Sigmoid colon (tissue), 7 donors: ENCODE data around the gene MRTFB. TPM values are rescaled to one million over a fixed set of nuclear protein-coding genes. Genes with fewer than 3 reads are reported as not detected.

Experiments used
- DNase-seq: peaks from one replicate; pipeline ENCODE4 v3.0.0-alpha.2; 2019
- H3K27ac ChIP-seq, 4 donors: fragments of 200-600 bp; sonication (generic); one replicate each; pipeline ENCODE4 v1.5.1; 2016 to 2019; ENCODE audit warnings: mild to moderate bottlenecking in 1 of 4
- H3K27me3 ChIP-seq, 3 donors: fragments of 200-600 bp; sonication (generic); one replicate each; pipeline ENCODE4 v1.5.1; 2019; ENCODE audit warnings: mild to moderate bottlenecking in 1 of 3
- H3K36me3 ChIP-seq, 4 donors: fragments of 200-600 bp; sonication (generic); one replicate each; pipeline ENCODE4 v1.5.1; 2016 to 2019
- H3K4me1 ChIP-seq, 4 donors: fragments of 200-600 bp; sonication (generic); one replicate each; pipeline ENCODE4 v1.5.1; 2017 to 2019
- H3K4me3 ChIP-seq, 4 donors: fragments of 200-600 bp; sonication (generic); one replicate each; pipeline ENCODE4 v1.5.1; 2017 to 2019; ENCODE audit warnings: mild to moderate bottlenecking in 2 of 4, moderate library complexity in 1 of 4
- H3K9me3 ChIP-seq, 4 donors: fragments of 200-600 bp in 3 of 4; sonication (generic) in 3 of 4; one replicate each; pipeline versions ENCODE4 v1.5.1 to v1.6.1; 2013 to 2019
- EP300 ChIP-seq, 4 donors: sonication (generic); formaldehyde crosslinking; IDR thresholded peaks; one replicate each; pipeline ENCODE4 v1.6.1; 2017; ENCODE audit warnings: antibody characterized with exemption in 4 of 4
- POLR2A ChIP-seq, 2 donors: fragments of 450-650 bp; IDR thresholded peaks; one replicate each; pipeline ENCODE4 v1.6.1; 2016; ENCODE audit warnings: antibody characterized with exemption in 2 of 2, mild to moderate bottlenecking in 2 of 2, moderate library complexity in 2 of 2
- POLR2AphosphoS5 ChIP-seq, 4 donors: sonication (generic); formaldehyde crosslinking; IDR thresholded peaks; one replicate each; pipeline ENCODE4 v1.6.1; 2017; ENCODE audit warnings: antibody characterized with exemption in 4 of 4
- WGBS, 2 donors: extraction: QIAGEN DNeasy Blood & Tissue Kit; methylation state at CpG; one replicate each; pipeline ENCODE4 v1.1.7; 2013; 5-methylcytosine and 5-hydroxymethylcytosine counted together
- intact Hi-C: fragments of 100-400 bp; cut with DNase I; formaldehyde crosslinking; loops from one replicate; pipeline ENCODE4 v1.15.1; 2023
- polyA plus RNA-seq, 3 donors: library from polyadenylated mRNA; stranded (reverse); fragments of 200-250 nt; gene quantifications; one replicate each; pipeline ENCODE4 v1.2.3, GENCODE V29; 2013
- total RNA-seq, 4 donors: library from RNA; depleted of rRNA; stranded (reverse); fragments of >200 nt; gene quantifications; one replicate each; pipeline ENCODE4 v1.1.0, GENCODE V29; 2016
- TF ChIP-seq, protein P1 (sequence below), 4 experiments: fragments of 450-650 bp in 3 of 4; fragments of 200-600 bp in 1 of 4; IDR thresholded peaks; one replicate each; pipeline ENCODE4 v1.5.1; 2016 to 2019; ENCODE audit warnings: antibody characterized with exemption in 4 of 4, mild to moderate bottlenecking in 3 of 4, moderate library complexity in 2 of 4
- donor health status: healthy with polysubstance abuse.
- donor health status: Bipolar disorder and iron deficiency.
- donor health status: healthy.

MRTFB gene
- total and polyA plus RNA-seq, 7 donors: 4.6 to 44.6 (median 23.2) TPM

- no peak overlapping the region for H3K4me3 ChIP-seq
- intact Hi-C loops: no loop called here
- H3K36me3 ChIP-seq: no peaks in the 10 kb centered on the region
- no peaks in the 10 kb centered on the region for H3K27me3 ChIP-seq
- WGBS, 2 donors: 34 to 73% methylated on average over 3 of the region's 3 CpGs
- TF ChIP-seq EP300 (IDR thresholded peaks at IDR 0.05) (no peak), POLR2A (IDR thresholded peaks at IDR 0.05) (no peak), POLR2AphosphoS5 (IDR thresholded peaks at IDR 0.05) (no peak)
- TF ChIP-seq, protein P1, sequence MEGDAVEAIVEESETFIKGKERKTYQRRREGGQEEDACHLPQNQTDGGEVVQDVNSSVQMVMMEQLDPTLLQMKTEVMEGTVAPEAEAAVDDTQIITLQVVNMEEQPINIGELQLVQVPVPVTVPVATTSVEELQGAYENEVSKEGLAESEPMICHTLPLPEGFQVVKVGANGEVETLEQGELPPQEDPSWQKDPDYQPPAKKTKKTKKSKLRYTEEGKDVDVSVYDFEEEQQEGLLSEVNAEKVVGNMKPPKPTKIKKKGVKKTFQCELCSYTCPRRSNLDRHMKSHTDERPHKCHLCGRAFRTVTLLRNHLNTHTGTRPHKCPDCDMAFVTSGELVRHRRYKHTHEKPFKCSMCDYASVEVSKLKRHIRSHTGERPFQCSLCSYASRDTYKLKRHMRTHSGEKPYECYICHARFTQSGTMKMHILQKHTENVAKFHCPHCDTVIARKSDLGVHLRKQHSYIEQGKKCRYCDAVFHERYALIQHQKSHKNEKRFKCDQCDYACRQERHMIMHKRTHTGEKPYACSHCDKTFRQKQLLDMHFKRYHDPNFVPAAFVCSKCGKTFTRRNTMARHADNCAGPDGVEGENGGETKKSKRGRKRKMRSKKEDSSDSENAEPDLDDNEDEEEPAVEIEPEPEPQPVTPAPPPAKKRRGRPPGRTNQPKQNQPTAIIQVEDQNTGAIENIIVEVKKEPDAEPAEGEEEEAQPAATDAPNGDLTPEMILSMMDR (IDR thresholded peaks at IDR 0.05): no peak
- no peaks in the 10 kb centered on the region for H3K9me3 ChIP-seq
- H3K4me1 ChIP-seq: peaks cover 0 to 69% (median 63%) of the 10 kb centered on the region in 4 donors
- no peak for DNase-seq
- H3K27ac ChIP-seq: peak overlapping the region; percentile 67 to 77 (median 72)
These were observed 16.6 kb downstream of the MRTFB start for GRCh38 chr16:14087590-14088154.

DNA sequence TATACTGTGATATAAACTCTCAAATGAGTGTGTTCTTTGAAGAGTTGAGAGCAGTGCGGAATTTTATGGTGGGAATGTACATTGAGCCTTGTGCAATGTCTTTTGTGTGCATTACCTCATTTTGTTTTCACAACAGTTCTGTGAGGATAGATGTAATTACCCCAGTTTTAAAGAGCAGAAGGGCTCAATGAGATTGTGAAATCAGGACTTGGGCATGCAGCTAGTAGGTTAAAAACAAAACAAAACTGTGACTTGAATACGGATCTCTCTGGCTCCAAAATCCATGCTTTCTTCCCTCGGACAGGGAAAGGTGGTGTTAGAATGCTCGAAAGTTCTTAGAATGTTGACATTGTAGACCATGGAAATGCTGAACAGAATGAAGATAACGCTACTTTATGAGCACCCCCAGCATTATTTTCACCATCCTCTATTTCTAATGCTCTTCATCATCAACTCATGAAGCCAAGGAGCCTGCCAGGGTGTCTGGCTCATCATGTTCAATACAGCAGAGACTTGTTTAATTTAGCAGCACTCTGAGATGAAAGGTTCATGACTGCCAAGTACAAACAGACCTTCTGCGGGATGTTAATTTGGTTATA is 17.1 kb downstream of the MRTFB start:
- Histone ChIP-seq H3K4me1 (peaks cover 0 to 75% (median 69%) of the 10 kb centered on the region in 4 donors), H3K36me3 (no peaks in the 10 kb centered on the region), H3K27ac (peak overlapping the region; percentile 67 to 77 (median 72)), H3K4me3 (peak overlapping the region in 2 of 4 donors; percentile 4 to 14), H3K27me3 (no peaks in the 10 kb centered on the region), H3K9me3 (no peaks in the 10 kb centered on the region)
- WGBS, 2 donors: 13 to 63% methylated on average over 6 of the region's 6 CpGs
- no peak for DNase-seq
- intact Hi-C loops: no loop called here
- peak in 1 of 4 donors; percentile 25 for TF ChIP-seq POLR2AphosphoS5 (IDR thresholded peaks at IDR 0.05)
- no peak for TF ChIP-seq POLR2A (IDR thresholded peaks at IDR 0.05)

DNA sequence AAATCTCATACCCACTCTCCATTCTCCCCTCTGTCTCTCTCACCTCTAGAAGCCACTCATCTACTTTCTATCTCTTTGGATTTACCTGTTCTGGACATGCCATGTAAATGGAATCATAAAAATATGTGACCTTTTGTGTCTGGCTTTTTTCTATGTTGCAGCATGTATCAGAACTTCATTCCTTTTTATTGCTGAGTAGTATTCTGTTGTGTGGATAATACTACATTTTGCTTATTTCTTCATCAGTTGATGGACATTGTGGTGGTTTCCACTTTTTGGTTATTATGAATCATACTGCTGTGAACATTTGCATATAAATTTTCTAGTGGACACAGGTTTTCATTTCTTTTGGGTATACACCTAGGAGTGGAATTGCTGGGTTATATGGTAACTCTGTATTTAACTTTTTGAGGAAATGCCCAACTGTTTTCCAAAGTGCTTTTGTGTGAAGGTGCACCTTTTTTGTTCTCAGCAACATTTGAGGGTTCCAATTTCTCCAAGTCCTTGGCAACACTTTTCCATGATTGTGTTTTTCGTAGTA is 18.2 kb downstream of the MRTFB start:
- Histone ChIP-seq H3K4me1 (peaks cover 0 to 86% (median 80%) of the 10 kb centered on the region in 4 donors), H3K27me3 (no peaks in the 10 kb centered on the region), H3K27ac (peak overlapping the region; percentile 67 to 77 (median 72)), H3K36me3 (no peaks in the 10 kb centered on the region), H3K9me3 (no peaks in the 10 kb centered on the region), H3K4me3 (no peak overlapping the region)
- 95 to 98% methylated on average over 1 of the region's 1 CpG for WGBS, 2 donors
- TF ChIP-seq POLR2AphosphoS5 (IDR thresholded peaks at IDR 0.05) (no peak), EP300 (IDR thresholded peaks at IDR 0.05) (no peak), POLR2A (IDR thresholded peaks at IDR 0.05) (no peak)
- TF ChIP-seq, protein P1 (IDR thresholded peaks at IDR 0.05): no peak
- intact Hi-C loops: no loop called here
- no peak for DNase-seq

DNA sequence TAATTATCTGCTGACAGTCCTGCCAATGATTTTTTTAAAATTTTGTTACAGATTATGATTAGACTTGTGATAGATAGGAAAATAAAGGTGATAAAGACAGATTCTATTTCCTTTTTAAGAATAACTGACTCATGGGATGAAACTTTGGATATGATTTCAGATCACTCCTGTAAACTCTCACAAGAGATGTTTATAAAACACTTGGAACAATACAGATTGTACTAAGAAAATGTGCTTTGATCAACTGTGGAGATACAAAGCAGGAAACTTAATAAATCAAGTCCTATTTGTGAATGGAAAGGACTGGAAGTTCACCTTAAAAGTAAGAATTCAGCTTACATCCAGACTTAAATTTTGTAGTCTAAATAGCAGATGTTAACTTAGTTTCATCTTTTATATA is 21.4 kb downstream of the MRTFB start:
- Histone ChIP-seq H3K9me3 (no peaks in the 10 kb centered on the region), H3K36me3 (no peaks in the 10 kb centered on the region), H3K27ac (peak overlapping the region; percentile 15 to 66 (median 60)), H3K4me3 (no peak overlapping the region), H3K4me1 (peaks cover 0 to 83% (median 74%) of the 10 kb centered on the region in 4 donors), H3K27me3 (no peaks in the 10 kb centered on the region)
- intact Hi-C loops: loop anchor here (10.0 kb wide), 1 partner anchor 412 kb away; no protein-coding TSS in a partner anchor
- DNase-seq: no peak
- peak in 2 of 4 donors; percentile 19 to 81 for TF ChIP-seq EP300 (IDR thresholded peaks at IDR 0.05)
- TF ChIP-seq POLR2A (IDR thresholded peaks at IDR 0.05): no peak
- TF ChIP-seq POLR2AphosphoS5 (IDR thresholded peaks at IDR 0.05): peak in 3 of 4 donors; percentile 55 to 83 (median 80)

DNA sequence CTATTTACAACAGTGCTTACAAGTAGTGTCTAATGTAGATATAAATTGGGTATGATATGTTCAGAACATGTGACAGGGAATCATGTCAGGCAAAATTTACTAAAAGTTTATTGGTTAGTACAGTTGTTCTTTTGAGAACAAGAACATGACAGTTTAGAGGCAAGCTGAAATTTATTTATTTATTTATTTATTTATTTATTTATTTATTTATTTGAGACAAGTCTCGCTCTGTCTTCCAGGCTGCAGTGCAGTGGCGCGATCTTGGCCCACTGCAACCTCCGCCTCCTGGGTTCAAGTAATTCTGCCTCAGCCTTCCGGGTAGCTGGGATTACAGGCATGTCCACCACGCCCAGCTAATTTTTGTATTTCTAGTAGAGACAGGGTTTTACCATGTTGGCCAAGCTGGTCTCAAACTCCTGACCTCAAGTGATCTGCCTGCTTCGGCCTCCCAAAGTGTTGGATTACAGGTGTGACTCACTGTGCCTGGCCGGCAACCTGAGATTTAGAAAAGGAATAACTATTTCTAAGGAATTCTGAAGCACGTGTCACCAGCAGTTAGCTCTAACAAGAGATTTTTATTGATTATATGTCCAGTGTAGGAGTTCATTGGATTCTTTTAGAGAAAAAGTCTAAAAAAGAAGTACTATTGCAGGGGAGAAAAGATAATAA is 24.9 kb downstream of the MRTFB start:
- Histone ChIP-seq H3K27me3 (no peaks in the 10 kb centered on the region), H3K9me3 (no peaks in the 10 kb centered on the region), H3K4me3 (no peak overlapping the region), H3K36me3 (no peaks in the 10 kb centered on the region), H3K4me1 (peaks cover 0 to 67% (median 51%) of the 10 kb centered on the region in 4 donors), H3K27ac (peak overlapping the region in 1 of 4 donors; percentile 57)
- DNase-seq: no peak
- 55 to 87% methylated on average over 9 of the region's 9 CpGs for WGBS, 2 donors
- no peak for TF ChIP-seq EP300 (IDR thresholded peaks at IDR 0.05)
- TF ChIP-seq, protein P1 (IDR thresholded peaks at IDR 0.05): no peak
- no peak for TF ChIP-seq POLR2A (IDR thresholded peaks at IDR 0.05)
- no peak for TF ChIP-seq POLR2AphosphoS5 (IDR thresholded peaks at IDR 0.05)
- intact Hi-C loops: loop anchor here (10.0 kb wide), 1 partner anchor 409 kb away; no protein-coding TSS in a partner anchor
